SK-N-MC (cell line): Measurements from ENCODE around the gene RHBDD1.

Source experiments
- EZH2 ChIP-seq: fragments of 200-600 bp; sonication (generic); IDR thresholded peaks from one replicate; pipeline ENCODE4 v1.6.1; 2017; ENCODE audit warnings: antibody characterized with exemption
- POLR2AphosphoS5 ChIP-seq: IDR thresholded peaks from 2 replicates; pipeline ENCODE4 v1.6.1; 2012; ENCODE audit warnings: mild to moderate bottlenecking, low read depth, low read length, borderline replicate concordance

- TF ChIP-seq EZH2 (no peak), POLR2AphosphoS5 (no peak)
Observed at GRCh38 chr2:226977775-226978190, 141.9 kb downstream of the RHBDD1 start.
